ENCODE results near the gene ECSCR.

DNA sequence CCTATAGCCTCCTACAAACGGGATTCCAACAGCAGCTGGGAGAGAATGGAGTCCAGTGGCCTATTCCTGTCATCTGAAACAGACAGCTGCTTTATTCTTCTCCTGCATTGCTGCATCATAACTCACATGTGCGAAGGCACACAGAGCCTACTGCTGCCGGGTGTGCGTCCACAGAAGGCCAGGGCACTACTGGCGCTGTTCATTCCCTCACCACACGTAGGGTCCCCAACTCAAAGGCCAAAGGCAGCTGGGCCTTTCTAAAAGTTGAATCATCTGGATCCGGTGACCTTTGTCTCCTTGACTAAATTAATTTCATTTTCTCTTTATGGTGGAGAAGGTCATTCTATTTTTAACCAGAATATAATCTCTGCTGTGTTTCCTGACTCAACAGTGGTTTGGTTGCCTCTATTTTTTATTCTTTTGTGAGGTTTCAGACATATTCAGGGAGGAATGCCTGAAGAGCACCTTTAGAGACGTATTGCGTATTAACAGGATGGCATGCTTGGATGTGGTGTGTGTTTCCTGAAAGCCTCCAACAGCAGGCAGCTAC lies 47.9 kb downstream of the ECSCR start:
- TF ChIP-seq EZH2 (IDR thresholded peaks at IDR 0.05; ENCODE audit: borderline replicate concordance, insufficient read depth, low read length, poor library complexity, severe bottlenecking) (no peak), RAD21 (conservative IDR thresholded peaks at IDR 0.05) (no peak)
- TF ChIP-seq, protein P1, sequence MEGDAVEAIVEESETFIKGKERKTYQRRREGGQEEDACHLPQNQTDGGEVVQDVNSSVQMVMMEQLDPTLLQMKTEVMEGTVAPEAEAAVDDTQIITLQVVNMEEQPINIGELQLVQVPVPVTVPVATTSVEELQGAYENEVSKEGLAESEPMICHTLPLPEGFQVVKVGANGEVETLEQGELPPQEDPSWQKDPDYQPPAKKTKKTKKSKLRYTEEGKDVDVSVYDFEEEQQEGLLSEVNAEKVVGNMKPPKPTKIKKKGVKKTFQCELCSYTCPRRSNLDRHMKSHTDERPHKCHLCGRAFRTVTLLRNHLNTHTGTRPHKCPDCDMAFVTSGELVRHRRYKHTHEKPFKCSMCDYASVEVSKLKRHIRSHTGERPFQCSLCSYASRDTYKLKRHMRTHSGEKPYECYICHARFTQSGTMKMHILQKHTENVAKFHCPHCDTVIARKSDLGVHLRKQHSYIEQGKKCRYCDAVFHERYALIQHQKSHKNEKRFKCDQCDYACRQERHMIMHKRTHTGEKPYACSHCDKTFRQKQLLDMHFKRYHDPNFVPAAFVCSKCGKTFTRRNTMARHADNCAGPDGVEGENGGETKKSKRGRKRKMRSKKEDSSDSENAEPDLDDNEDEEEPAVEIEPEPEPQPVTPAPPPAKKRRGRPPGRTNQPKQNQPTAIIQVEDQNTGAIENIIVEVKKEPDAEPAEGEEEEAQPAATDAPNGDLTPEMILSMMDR (IDR thresholded peaks at IDR 0.05; ENCODE audit: poor library complexity, severe bottlenecking): no peak
- TF ChIP-seq, protein P2, sequence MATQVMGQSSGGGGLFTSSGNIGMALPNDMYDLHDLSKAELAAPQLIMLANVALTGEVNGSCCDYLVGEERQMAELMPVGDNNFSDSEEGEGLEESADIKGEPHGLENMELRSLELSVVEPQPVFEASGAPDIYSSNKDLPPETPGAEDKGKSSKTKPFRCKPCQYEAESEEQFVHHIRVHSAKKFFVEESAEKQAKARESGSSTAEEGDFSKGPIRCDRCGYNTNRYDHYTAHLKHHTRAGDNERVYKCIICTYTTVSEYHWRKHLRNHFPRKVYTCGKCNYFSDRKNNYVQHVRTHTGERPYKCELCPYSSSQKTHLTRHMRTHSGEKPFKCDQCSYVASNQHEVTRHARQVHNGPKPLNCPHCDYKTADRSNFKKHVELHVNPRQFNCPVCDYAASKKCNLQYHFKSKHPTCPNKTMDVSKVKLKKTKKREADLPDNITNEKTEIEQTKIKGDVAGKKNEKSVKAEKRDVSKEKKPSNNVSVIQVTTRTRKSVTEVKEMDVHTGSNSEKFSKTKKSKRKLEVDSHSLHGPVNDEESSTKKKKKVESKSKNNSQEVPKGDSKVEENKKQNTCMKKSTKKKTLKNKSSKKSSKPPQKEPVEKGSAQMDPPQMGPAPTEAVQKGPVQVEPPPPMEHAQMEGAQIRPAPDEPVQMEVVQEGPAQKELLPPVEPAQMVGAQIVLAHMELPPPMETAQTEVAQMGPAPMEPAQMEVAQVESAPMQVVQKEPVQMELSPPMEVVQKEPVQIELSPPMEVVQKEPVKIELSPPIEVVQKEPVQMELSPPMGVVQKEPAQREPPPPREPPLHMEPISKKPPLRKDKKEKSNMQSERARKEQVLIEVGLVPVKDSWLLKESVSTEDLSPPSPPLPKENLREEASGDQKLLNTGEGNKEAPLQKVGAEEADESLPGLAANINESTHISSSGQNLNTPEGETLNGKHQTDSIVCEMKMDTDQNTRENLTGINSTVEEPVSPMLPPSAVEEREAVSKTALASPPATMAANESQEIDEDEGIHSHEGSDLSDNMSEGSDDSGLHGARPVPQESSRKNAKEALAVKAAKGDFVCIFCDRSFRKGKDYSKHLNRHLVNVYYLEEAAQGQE (IDR thresholded peaks at IDR 0.05; ENCODE audit: borderline replicate concordance): no peak

Measured in neural cell (in vitro differentiated cells).